NCI-H460 (cell line): ENCODE measurements around the gene AGAP3. TPM values are rescaled to one million over a fixed set of nuclear protein-coding genes. Genes with fewer than 3 reads are reported as not detected.

Experiments used
- DNase-seq: peaks from one replicate; pipeline ENCODE4 v3.0.0-alpha.2; 2016; ENCODE audit warnings: low read depth; ENCODE audit errors: extremely low read depth
- total RNA-seq: library from RNA; depleted of rRNA; stranded (reverse); fragments of >200 nt; shearing (Covaris generic); gene quantifications from 2 replicates; pipeline ENCODE4 v1.2.3, GENCODE V29; 2014

AGAP3 gene
- total RNA-seq, 1 experiment from 2014 or later, result 39.6 TPM

DNA sequence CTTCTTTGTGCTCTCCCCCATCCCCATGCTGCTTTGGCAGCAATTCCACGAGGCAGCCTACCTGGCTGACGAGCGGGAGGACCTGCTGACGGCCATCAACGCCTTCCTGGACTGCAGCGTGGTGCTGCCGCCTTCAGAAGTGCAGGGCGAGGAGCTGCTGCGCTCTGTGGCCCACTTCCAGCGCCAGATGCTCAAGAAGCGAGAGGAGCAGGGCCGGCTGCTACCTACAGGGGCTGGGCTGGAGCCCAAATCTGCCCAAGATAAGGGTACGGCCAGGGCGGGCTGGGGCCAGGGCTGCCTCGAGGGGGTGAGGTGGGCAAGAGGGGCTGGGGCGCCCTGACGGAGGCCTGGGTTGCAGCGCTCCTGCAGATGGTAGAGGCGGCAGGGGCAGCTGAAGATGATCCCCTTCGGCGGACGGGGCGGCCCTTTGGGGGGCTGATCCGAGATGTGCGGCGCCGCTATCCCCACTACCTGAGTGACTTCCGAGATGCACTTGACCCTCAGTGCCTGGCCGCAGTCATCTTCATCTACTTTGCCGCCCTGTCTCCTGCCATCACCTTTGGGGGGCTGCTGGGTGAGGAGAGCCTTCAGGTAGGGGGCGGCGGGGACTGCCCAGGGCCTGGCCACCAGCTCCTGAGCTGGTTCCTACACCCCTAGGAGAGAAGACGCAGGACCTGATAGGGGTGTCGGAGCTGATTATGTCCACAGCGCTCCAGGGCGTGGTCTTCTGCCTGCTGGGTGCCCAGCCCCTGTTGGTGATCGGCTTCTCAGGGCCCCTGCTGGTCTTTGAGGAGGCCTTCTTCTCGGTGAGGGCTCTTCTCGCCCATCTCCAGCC is 15.0 kb upstream of the AGAP3 start:
- DNase-seq, result no peak

DNA sequence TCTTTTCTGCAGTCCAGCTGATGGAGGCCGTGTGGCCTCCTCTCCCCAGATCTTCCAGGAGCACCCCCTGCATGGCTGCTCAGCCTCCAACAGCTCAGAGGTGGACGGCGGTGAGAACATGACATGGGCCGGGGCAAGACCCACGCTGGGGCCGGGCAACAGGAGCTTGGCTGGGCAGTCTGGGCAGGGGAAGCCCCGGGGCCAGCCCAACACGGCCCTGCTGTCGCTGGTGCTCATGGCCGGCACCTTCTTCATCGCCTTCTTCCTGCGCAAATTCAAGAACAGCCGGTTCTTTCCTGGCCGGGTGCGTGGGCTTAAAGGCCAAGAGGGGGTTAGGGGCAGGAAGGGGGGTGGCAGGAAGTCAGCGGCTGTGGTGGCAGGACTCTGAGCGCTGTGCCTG is 12.3 kb upstream of the AGAP3 start:
- no peak for DNase-seq

DNA sequence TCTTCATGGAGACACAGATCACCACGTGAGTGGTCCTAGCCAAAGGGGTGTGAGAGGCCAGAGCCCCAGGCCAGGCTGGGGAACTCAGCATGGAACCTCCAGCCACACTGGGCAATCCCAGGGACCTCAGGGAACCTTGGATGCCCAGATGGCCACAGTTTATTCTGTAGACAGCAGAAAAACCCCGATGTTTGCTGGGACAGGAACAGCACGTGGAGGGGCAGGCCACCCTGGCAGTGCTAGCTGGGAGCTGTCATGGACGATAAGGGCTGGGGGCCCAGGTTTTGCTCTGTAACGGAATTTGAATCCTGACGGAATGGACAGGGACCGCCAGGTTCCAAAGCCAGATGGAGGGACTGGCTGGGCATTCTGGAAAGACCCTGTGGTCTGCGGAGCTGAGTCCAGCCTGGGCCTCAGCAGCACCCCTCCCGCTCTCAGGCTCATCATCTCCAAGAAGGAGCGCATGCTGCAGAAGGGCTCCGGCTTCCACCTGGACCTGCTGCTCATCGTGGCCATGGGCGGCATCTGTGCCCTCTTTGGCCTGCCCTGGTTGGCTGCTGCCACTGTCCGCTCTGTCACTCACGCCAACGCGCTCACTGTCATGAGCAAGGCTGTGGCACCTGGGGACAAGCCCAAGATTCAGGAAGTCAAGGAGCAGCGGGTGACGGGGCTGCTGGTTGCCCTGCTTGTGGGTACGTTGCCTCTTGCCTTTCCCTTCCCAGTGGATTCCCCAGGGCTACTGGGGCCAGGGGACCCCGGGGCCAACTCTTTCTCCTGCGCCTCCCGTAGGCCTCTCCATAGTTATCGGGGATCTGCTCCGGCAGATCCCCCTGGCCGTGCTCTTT is 11.2 kb upstream of the AGAP3 start:
- DNase-seq, result no peak

DNA sequence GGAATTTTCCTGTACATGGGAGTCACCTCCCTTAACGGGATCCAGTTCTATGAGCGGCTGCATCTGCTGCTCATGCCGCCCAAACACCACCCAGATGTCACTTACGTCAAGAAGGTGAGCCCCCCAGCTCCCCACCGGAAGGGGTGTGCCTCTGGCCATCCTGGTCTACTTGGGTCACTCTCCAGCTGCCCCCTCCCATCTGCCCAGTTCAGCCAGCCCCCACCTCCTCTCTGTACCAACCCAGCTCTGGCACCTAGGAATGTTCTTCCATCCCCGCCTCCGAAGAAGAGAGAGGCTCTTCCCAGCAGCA is 10.7 kb upstream of the AGAP3 start:
- DNase-seq, result no peak

DNA sequence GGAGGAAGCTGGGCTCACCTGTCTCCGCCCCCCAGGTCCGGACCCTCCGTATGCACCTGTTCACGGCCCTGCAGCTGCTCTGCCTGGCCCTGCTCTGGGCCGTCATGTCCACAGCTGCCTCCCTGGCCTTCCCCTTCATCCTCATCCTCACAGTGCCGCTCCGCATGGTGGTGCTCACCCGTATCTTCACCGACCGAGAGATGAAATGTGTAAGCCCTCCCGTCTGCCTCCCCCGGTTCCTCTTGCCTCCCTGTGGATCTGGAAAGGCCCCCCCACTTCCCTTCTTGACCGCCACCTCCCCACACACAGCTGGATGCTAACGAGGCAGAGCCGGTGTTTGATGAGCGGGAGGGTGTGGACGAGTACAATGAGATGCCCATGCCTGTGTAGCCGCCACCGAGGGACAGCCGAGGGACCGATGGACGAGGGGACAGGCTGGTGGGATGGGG is 10.3 kb upstream of the AGAP3 start:
- no peak for DNase-seq

DNA sequence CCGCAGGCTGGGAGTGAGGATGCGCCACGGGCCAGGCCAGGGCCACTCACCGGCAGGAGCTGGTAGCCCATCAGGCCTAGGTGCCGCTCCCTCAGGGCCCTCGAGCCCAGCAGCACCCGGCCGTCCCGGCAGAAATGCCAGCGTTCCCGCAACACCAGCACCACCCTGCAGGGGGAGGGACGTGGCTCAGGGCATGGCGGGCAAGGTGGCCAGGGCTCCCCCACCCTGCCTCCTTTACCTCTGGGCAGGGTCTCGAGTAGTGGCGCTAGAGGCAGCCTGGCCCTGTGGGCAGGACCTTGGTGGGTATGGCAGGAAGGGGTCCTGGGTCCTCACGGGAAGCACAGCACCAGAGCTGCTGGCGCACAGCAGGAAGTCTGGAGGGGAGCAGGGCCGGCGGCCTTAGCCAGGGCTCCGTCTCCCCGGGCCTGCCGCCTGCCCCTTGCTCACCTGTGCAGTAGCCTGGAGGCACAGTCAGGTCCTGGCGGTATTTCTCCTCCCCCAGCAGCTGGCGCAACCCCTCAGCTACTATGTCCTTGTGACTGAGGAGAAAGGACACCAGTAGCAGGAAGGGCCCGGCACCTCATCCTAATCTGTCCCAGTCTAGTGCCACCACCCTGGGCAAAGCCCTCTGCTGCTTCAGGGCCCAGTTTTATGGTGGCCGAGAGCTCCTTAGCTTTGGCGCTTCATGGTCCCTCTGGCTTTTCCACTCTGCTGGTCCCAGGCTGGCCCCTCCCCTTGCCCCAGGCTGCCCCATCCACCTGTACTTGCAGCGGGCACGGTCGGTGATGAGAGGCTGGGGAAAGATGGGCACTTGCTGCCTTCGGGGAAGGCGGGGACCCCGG is 9.2 kb upstream of the AGAP3 start:
- DNase-seq, result no peak

DNA sequence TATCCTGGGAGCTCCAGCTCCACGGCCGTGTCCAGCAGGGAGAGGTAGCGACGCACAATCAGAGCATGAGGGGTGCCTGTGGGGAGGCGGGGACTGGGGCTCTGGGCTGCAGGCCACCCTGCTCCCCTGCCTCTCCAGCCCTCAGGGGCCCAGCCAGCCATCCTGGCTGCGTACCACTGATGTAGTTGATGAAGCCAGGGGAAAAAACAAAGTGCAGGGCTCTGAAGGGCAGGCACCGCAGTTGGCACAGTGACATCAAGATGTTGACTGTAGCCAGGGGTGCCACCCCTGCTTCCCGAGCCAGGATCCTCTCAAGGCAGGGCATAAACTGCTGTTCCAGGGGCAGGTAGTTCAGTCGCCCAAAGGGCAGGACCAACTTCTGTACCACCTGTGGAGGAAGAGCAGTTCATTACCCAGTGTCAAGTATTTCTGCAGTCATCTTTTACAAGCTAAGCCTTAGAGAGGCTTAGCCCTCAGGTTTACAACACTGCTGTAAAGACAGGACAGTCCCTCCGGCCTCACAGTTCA is 8.5 kb upstream of the AGAP3 start:
- DNase-seq, result no peak

DNA sequence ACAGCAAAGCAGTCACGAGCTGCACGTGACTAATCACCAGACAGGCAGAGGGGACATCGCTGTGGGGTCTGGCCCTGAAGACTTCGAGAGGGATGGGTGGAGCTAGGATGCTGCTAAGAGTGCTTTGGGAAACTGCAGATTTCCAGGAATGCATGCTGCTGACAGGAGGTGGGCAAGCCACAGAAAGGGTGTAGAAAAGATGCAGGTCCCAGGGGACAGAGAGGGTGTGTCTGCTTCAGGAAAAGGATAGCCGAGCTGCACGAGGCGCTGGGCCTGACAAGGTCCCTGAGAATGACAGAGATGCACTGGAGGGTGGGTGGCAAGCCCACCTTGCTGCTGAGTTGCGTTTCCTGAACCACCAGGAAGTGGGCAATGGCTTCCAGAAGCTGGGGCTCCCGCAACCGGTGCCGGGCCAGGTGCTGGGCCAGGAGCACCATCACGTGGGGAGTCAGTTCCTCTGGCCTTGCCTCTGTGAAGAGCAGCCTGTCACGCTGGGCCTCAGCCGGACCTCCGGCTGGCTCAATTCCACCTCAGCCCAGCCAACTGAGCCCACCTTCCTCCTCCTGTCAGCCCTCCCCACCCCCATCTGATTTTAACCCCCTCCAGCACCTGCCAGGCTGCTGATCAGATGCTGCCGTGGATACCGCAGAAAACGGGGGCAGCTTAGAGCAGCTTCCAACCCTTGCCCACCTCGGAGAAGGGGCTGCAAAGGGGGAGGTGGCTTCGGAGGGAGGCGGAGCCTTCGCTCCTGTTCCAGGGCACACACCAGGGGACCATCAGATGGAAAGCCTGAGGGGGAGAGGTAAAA is 7.8 kb upstream of the AGAP3 start:
- no peak for DNase-seq

DNA sequence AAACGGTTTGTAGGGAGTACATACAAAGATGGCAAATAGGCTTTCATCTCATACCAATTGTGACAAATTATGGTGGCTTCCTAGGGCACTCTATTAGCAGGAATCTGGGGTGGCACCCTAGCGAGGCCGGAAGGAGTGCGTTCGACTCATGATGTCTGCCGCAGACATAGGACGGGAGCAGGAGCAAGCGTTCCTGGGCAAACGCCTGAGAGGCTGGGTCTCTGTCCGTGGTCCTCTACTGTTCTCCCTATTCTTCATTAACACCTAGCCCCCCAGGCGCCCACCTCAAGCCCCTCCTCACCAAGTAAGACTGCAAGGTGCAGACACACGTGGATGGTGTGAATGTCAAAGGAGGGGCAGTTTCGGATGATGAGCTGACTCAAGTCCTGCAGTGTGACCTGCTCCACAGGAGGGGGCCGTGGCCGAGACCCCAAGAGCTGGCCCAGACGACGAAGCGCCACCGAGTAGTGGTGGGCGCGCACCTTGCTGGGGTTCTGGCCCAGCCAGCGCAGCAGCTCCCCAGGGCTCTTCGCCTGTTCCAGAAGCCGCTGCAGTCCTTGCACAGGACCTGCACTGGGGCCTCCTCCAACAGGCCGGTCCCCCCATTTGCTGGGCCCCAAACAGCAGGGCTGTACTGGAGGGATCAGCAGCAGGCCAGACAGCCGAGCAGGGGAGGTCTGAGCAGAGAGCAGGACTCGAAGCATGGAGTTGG is 6.9 kb upstream of the AGAP3 start:
- no peak for DNase-seq

DNA sequence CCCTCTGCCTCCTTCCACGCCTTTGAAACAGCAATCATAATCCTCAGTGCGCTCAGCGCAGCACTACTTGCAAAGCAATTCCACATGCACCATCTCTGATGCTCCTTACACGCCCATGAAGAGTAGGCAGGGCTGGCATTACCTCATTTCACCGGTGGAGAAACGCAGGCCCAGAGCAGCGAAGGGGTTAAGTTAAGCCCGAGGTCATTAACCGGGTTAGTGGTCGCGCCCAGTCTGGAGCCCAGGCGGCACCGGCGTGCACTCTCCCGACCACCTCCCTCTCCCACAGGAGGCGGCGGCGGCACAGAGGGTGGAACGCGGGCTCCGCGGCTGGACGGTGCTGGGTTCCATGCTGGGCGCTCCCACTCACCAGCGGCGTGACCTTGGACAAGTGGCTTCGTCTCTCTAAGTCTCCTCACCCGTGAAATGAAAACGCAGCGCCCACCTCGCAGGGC is 6.2 kb upstream of the AGAP3 start:
- DNase-seq, result no peak

DNA sequence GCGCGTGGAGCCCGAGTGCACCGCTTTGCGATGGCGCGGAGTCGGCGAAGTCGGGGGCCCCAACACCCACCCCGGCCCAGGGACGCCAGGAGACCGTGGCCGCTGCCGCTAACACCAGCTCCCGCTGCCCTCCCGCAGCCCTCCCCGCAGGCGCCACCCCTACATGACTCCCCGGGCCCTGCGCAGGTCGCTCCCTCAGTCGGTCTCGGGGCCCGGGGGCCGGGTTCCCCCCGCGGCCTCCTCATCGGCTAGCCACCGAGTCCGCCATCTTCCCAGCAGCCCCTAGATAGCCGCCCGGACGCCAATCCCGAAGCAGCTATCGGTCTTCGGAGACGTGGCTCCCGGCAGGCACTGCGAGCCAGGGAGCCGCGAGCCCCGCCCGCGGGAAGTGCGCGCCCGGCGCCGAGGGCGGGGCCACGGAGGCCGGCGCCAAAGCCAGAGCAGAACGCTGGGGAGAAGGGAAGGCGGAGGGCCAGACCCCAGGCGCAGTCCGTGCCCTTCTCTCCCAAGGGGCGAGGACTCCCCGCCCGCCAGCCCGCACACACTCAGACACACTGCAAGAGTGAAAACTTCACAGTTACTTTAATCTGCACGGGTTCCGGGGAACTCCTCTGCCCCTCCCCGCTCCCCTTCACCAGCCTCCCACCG is 5.6 kb upstream of the AGAP3 start, which contains the start of gene FASTK:
FASTK (minus strand) TSS at position 288 of the 648 bp plus-strand sequence; CDS start at position 245, 43 bp downstream.
- DNase-seq, result peak; percentile 89

DNA sequence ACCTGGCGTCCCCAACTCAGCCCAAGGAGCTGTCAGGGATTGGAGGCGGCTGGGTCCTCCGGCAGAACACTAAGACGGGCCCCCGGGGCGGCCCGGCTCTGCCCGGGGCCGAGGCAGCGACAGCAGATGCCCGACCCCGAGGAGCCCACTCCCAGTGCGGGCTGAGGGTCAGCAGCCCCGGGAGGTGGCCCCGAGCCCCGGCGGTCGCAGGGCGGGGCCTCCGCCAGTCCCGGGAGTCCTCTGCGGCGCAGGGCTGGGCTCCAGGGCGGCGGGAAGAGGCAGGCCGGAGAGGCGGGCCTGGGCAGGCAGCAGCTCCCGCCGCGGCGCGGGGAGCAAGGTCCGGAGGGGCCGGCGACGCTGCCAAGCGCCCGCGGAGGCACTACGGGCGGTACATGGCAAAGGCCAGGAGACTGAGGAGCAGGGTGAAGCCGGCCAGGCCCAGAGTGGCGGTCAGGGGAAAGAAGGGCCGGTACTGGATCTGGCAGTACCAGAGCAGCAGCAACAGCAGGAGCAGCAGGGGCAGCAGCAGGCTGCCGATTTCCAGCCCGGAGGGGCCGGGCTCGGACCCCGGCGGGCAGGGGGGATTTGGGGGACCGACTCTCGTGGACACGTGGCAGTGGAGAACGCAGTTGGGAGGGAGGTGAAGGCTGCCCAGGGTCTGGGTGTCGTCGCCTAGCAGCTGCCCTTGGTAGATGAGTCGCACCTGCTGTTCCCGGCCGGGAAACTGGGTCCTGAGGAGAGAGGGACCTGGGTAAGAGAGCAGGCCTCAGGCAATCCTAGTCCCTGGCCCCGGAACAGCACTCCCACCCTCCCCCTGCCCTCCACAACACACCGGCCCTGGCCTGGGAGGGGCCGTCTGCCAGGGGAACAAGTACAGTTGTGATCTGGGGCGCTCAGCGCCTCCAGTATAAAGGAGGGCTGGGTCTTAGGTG is 4.8 kb upstream of the AGAP3 start:
- DNase-seq, result no peak

DNA sequence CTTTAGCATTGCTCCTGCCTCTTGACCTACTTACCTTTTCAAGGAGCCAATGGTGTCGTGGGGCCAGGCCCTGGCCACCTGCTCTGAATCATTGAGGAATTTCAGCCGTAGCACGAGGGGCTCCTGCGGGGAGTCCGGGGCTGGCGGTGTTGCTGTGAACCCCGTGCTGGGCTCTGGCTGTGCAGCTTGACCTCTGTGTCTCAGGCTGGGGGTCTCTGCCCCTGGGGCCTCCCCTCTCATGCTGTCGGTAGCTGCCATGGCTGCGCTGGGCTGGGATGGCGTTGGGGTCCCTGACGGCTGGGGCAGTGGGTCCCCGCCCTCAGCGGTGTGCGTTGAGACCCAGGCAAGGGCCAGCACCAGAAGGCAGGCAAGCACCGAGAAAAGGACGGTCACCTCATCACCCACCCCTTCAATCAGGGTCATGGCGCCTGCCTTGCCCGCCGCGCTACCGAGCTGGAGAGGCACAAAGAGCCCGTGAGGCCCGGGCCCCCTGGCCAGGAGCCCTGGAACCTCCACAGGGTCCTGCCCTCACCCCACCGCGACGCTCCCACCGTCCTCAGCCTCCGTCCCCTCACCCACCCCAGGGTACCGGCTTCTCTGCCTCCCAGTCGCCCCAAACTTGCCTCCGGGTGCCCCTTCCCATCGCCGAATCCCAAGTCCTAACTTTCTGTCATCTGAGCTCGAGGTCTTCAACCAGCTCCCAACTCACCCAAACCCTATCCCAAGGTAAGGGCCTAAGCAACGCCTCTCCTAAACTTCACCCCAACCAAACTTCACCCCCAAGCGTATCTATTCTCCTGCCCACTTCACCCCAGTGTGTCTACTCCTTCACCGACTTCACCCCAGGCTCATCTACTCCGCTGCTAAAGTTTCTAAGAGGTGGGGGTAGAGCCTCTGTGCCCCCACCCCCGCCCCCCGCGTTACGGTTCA is 3.9 kb upstream of the AGAP3 start:
- no peak for DNase-seq

DNA sequence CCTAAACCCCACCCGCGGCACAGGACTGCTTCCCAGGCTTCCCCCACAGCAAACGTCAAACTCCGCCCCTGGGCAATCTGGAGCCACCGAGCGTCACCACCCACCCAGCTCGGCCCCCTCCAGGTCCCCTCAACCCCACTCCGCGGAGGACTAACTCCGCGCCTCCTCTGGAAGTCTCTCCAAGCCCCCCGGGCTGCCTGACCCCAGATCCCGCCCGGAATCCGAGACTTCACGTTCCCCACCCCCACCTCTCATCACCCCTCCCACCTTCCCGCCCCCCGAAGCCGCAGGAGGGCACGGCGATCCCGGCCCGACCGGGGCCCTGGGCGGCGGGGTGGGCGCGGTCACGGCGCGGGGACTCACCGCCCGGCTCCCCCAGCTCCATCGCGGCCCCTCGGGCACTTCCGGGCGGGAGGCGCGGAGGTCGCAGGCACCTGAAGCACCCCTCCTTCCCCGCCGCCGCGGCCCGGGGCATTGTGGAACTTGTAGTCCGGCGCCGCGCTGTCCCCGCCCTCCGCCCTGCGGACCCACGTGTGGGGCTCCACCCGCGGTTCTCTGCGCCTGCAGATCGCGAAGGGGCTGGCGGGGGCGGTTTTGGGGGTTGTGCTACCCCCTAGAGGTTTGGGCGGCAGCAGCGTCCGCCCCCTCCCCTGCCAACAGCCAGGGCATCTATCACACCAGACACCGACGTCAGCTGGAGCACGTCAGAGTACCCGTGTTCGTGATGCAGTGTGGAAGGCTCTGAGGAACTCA is 3.0 kb upstream of the AGAP3 start, which contains the start of gene TMUB1:
TMUB1 (minus strand) TSS at position 423 of the 753 bp plus-strand sequence. CDS start 930 bp downstream, outside the sequence.
- DNase-seq, result no peak

DNA sequence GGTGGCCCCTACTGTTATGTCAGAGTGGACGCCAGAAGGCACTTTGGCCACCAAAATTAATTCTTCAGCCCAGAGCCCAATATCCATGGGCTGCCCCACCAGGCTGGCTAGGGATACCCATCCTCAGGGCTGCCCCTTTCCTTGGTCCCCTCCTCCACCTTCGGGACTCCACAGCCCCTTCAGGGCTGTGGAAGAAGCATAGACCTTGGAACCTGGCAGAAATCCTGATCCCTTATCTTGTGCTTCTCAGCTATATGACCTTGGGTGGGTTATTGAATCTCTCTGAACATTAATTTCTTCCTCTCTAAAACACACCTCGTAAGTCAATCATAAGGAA is 2.5 kb upstream of the AGAP3 start:
- no peak for DNase-seq

DNA sequence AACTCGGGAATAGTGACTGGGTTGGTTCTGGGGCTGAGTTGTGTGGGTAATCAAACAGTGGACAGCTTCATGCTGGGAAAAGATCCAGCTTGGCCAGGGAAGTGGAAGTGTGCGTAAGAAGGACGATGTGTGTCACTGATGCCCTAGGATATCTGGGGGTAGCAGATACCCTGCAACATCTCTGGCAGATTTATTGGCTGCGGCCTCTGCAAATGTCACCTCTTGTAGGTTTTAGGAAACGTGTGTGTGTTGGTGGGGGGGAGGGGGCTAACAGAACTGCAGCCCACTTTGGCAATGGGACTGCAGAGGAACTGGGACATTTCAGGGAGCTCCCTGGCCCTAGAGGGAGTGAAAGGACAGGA is 965 bp upstream of the AGAP3 start:
- no peak for DNase-seq
